K562 (cell line): ENCODE measurements around the gene RAB14. TPM values are rescaled to one million over a fixed set of nuclear protein-coding genes. Genes with fewer than 3 reads are reported as not detected.

ENCODE experiments used
- CEBPG ChIP-seq, 3 experiments: fragments of 200-800 bp in 1 of 3; sonication (Bioruptor generic) in 1 of 3; sonication (generic) in 1 of 3; formaldehyde crosslinking in 1 of 3; IDR thresholded peaks in 2 of 3; conservative IDR thresholded peaks in 1 of 3; 2 replicates each; pipeline versions ENCODE4 v1.6.1 to v1.8.0; 2016 to 2022; ENCODE audit warnings: missing compliant biosample characterization in 2 of 3, missing genetic modification characterization in 2 of 3, mild to moderate bottlenecking in 1 of 3, missing genetic modification reagents in 1 of 3
- EGR1 ChIP-seq: fragments of 450-650 bp; conservative IDR thresholded peaks from 2 replicates; pipeline ENCODE4 v1.6.1; 2017; ENCODE audit warnings: mild to moderate bottlenecking
- GATA2 ChIP-seq: sonication (generic); formaldehyde crosslinking; IDR thresholded peaks from 2 replicates; pipeline ENCODE4 v1.4.0; 2020; ENCODE audit warnings: mild to moderate bottlenecking, missing genetic modification reagents
- GTF2E2 ChIP-seq: fragments of 200-800 bp; sonication (Bioruptor generic); IDR thresholded peaks from 2 replicates; pipeline ENCODE4 v1.6.1; 2016; ENCODE audit warnings: missing genetic modification characterization, missing compliant biosample characterization
- HDAC1 ChIP-seq, 2 experiments: fragments of 450-650 bp; IDR thresholded peaks; 2 replicates each; pipeline ENCODE4 v1.6.1; 2016 to 2017; ENCODE audit warnings: inconsistent platforms in 1 of 2, mild to moderate bottlenecking in 1 of 2, moderate library complexity in 1 of 2
- NEUROD1 ChIP-seq: fragments of 150-350 bp; IDR thresholded peaks from 2 replicates; pipeline ENCODE4 v1.6.1; 2014; ENCODE audit warnings: borderline replicate concordance, low read length, low read depth; ENCODE audit not compliant: partially characterized antibody
- SMAD4 ChIP-seq: fragments of 250-450 bp; sonication (Bioruptor Pico); conservative IDR thresholded peaks from 2 replicates; pipeline ENCODE4 v1.8.0; 2021; ENCODE audit warnings: inconsistent platforms, mild to moderate bottlenecking, moderate library complexity
- SMC3 ChIP-seq: conservative IDR thresholded peaks from 2 replicates; pipeline ENCODE4 v1.6.1; 2011; ENCODE audit warnings: low read depth, low read length, improper control_type of control experiment; ENCODE audit not compliant: insufficient read depth
- ZKSCAN1 ChIP-seq: fragments of 150-350 bp; IDR thresholded peaks from 2 replicates; pipeline ENCODE4 v1.6.1; 2016; ENCODE audit warnings: low read depth, low read length
- ZNF589 ChIP-seq: fragments of 200-800 bp; sonication (Bioruptor generic); IDR thresholded peaks from 2 replicates; pipeline ENCODE4 v1.6.1; 2016; ENCODE audit warnings: low read depth, missing genetic modification characterization, missing compliant biosample characterization
- polyA plus RNA-seq, 8 experiments: library from polyadenylated mRNA; depleted of rRNA in 4 of 8; stranded (reverse) in 5 of 8; unstranded in 3 of 8; fragments of >200 nt; fragmentation: Nextera tagmentation in 2 of 8; fragmentation: Illumina TruSeq in 1 of 8; extraction: Ambion mirVana in 2 of 8; extraction: Trizol in 1 of 8; gene quantifications; 2 replicates each; pipeline versions ENCODE4 v1.2.1 to v1.2.3, GENCODE V29; 2011 to 2014; ENCODE audit warnings: inconsistent platforms in 1 of 8, missing spikeins in 1 of 8
- total RNA-seq, 7 experiments: library from RNA; depleted of rRNA in 6 of 7; stranded (reverse); fragments of >200 nt in 6 of 7; fragmentation: Illumina TruSeq in 2 of 7; extraction: Trizol in 2 of 7; gene quantifications; 2 replicates each; pipeline versions ENCODE4 v1.2.1 to v1.2.3, GENCODE V29; 2011 to 2021; ENCODE audit warnings: low replicate concordance in 1 of 7
- TF ChIP-seq, protein P1 (sequence below): sonication (generic); formaldehyde crosslinking; IDR thresholded peaks from 2 replicates; pipeline ENCODE4 v1.9.0; 2022; ENCODE audit warnings: mild to moderate bottlenecking, missing genetic modification reagents
- TF ChIP-seq, protein P2 (sequence below): sonication (generic); formaldehyde crosslinking; IDR thresholded peaks from 2 replicates; pipeline ENCODE4 v1.8.1; 2023; ENCODE audit warnings: mild to moderate bottlenecking, missing genetic modification reagents
- TF ChIP-seq, protein P3 (sequence below), 2 experiments: IDR thresholded peaks; 2 replicates each; pipeline ENCODE4 v1.6.1; 2012; ENCODE audit warnings: improper control_type of control experiment in 2 of 2, low read depth in 2 of 2, low read length in 2 of 2, borderline replicate concordance in 1 of 2
- TF ChIP-seq, protein P4 (sequence below): IDR thresholded peaks from 2 replicates; pipeline ENCODE4 v1.6.1; 2011; ENCODE audit warnings: borderline replicate concordance, low read depth, mild to moderate bottlenecking, moderate library complexity, low read length; ENCODE audit not compliant: insufficient read depth, poor library complexity, severe bottlenecking

Gene RAB14
- total and polyA plus RNA-seq, 9 of the 15 experiments (the other 6 are each of a cell fraction or from before 2014, with no cell fraction given), result 10.3 to 41.8 (median 20.9) TPM

DNA sequence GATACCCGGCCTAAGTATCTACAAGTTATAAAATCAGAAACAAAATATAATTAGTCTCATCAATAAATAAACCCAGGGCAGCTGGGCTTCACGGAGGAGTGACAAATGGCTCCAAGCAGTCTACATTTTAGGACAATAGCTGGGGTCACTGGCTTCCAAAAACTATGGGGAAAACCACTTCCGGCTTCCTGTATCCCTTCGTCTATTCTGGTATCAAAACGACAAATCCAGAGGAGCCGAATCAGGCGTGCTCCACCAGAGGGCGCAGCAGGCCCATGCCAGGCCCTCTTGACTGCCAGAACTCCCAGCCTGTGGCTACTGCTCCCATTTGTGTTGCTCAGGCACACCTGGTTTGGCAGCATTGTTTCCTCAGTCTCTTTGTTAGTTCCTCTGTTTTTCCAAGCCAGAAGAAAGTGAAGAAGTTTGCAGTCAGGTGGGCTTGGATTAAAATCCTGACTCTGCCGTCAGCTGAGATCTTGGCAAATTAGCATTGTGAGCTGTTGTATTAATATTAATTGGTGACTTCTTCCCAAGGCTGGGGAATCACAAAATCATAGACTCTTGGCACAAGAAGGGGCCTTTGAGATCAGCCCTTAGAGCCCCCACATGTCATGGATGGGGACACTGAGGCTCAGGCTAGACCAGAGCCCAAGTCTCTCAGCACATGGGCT is 11.6 kb upstream of the RAB14 start (continued):
- TF ChIP-seq CEBPG (CRISPR knock-in tag; IDR thresholded peaks at IDR 0.05) (no peak), CEBPG (tag; conservative IDR thresholded peaks at IDR 0.05 in 1 of 2, IDR thresholded peaks at IDR 0.05 in 1 of 2) (no peak), SMC3 (peak; percentile 90), NEUROD1 (no peak), HDAC1 (IDR thresholded peaks at IDR 0.05) (no peak), GTF2E2 (tag) (no peak), EGR1 (no peak), ZKSCAN1 (0 out of 2 replicates have a peak, but pooled peaks have one; percentile 47), GATA2 (no peak), ZNF589 (CRISPR knock-in tag) (peak; percentile 20; the same call in 1 of the 2 replicates), SMAD4 (CRISPR knock-in tag) (0 out of 2 replicates have a peak, but pooled peaks have one; percentile 28)
- TF ChIP-seq, protein P1, sequence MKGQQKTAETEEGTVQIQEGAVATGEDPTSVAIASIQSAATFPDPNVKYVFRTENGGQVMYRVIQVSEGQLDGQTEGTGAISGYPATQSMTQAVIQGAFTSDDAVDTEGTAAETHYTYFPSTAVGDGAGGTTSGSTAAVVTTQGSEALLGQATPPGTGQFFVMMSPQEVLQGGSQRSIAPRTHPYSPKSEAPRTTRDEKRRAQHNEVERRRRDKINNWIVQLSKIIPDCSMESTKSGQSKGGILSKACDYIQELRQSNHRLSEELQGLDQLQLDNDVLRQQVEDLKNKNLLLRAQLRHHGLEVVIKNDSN (CRISPR knock-in tag), result no peak
- TF ChIP-seq, protein P2, sequence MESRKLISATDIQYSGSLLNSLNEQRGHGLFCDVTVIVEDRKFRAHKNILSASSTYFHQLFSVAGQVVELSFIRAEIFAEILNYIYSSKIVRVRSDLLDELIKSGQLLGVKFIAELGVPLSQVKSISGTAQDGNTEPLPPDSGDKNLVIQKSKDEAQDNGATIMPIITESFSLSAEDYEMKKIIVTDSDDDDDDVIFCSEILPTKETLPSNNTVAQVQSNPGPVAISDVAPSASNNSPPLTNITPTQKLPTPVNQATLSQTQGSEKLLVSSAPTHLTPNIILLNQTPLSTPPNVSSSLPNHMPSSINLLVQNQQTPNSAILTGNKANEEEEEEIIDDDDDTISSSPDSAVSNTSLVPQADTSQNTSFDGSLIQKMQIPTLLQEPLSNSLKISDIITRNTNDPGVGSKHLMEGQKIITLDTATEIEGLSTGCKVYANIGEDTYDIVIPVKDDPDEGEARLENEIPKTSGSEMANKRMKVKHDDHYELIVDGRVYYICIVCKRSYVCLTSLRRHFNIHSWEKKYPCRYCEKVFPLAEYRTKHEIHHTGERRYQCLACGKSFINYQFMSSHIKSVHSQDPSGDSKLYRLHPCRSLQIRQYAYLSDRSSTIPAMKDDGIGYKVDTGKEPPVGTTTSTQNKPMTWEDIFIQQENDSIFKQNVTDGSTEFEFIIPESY, result 0 out of 2 replicates have a peak, but pooled peaks have one; percentile 35
- TF ChIP-seq, protein P3, sequence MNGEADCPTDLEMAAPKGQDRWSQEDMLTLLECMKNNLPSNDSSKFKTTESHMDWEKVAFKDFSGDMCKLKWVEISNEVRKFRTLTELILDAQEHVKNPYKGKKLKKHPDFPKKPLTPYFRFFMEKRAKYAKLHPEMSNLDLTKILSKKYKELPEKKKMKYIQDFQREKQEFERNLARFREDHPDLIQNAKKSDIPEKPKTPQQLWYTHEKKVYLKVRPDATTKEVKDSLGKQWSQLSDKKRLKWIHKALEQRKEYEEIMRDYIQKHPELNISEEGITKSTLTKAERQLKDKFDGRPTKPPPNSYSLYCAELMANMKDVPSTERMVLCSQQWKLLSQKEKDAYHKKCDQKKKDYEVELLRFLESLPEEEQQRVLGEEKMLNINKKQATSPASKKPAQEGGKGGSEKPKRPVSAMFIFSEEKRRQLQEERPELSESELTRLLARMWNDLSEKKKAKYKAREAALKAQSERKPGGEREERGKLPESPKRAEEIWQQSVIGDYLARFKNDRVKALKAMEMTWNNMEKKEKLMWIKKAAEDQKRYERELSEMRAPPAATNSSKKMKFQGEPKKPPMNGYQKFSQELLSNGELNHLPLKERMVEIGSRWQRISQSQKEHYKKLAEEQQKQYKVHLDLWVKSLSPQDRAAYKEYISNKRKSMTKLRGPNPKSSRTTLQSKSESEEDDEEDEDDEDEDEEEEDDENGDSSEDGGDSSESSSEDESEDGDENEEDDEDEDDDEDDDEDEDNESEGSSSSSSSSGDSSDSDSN (IDR thresholded peaks at IDR 0.05; ENCODE audit: borderline replicate concordance in 1 of 2, low read depth in 2 of 2, low read length in 2 of 2), result 0 out of 4 replicates have a peak, but pooled peaks of 1 of the 2 experiments have one; percentile 30
- TF ChIP-seq, protein P4, sequence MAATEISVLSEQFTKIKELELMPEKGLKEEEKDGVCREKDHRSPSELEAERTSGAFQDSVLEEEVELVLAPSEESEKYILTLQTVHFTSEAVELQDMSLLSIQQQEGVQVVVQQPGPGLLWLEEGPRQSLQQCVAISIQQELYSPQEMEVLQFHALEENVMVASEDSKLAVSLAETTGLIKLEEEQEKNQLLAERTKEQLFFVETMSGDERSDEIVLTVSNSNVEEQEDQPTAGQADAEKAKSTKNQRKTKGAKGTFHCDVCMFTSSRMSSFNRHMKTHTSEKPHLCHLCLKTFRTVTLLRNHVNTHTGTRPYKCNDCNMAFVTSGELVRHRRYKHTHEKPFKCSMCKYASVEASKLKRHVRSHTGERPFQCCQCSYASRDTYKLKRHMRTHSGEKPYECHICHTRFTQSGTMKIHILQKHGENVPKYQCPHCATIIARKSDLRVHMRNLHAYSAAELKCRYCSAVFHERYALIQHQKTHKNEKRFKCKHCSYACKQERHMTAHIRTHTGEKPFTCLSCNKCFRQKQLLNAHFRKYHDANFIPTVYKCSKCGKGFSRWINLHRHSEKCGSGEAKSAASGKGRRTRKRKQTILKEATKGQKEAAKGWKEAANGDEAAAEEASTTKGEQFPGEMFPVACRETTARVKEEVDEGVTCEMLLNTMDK, result peak; percentile 69
